Hepatocyte (in vitro differentiated cells): Measurements from ENCODE around the gene OGDH.

ENCODE experiments used
- CTCF ChIP-seq: fragments of 200-600 bp; sonication (generic); IDR thresholded peaks from 2 replicates; pipeline ENCODE4 v1.5.1; 2016; ENCODE audit warnings: antibody characterized with exemption, mild to moderate bottlenecking; ENCODE audit not compliant: poor library complexity
- EZH2 ChIP-seq: fragments of 200-600 bp; sonication (generic); IDR thresholded peaks from 2 replicates; pipeline ENCODE4 v1.6.1; 2016; ENCODE audit warnings: antibody characterized with exemption, mild to moderate bottlenecking, borderline replicate concordance
- EZH2phosphoT487 ChIP-seq: fragments of 200-600 bp; sonication (generic); IDR thresholded peaks from one replicate; pipeline ENCODE4 v1.6.1; 2018; ENCODE audit warnings: antibody characterized with exemption, mild to moderate bottlenecking, low read depth, moderate library complexity; ENCODE audit not compliant: unreplicated experiment, severe bottlenecking

- TF ChIP-seq EZH2 (no peak), EZH2phosphoT487 (no peak), CTCF (no peak)
Observed at GRCh38 chr7:44650772-44651171, 44.3 kb downstream of the OGDH start.
